ENCODE data around the gene SSPN.

Gene SSPN

GRCh38 chr12:26187014-26187798, 8.2 kb upstream of the SSPN start:
- no peak for DNase-seq

- no peak for DNase-seq
These were observed 7.2 kb upstream of the SSPN start for GRCh38 chr12:26188127-26188526.

GRCh38 chr12:26188641-26189040, 6.7 kb upstream of the SSPN start:
- DNase-seq, result no peak

- DNase-seq, result no peak
These were observed 3.2 kb upstream of the SSPN start for GRCh38 chr12:26192142-26192541.

- DNase-seq, result no peak
These were observed 1.8 kb upstream of the SSPN start for GRCh38 chr12:26193539-26193938.

- DNase-seq, result peak; percentile 1
These were observed 458 bp downstream of the SSPN start for GRCh38 chr12:26195641-26196420.

- no peak for DNase-seq
These were observed 996 bp downstream of the SSPN start for GRCh38 chr12:26196421-26196716.

GRCh38 chr12:26197832-26198231, 2.5 kb downstream of the SSPN start:
- no peak for DNase-seq

GRCh38 chr12:26198742-26199141, 3.4 kb downstream of the SSPN start:
- DNase-seq, result no peak

- no peak for DNase-seq
These were observed 7.9 kb downstream of the SSPN start for GRCh38 chr12:26203167-26203780.

GRCh38 chr12:26204612-26205289, 9.4 kb downstream of the SSPN start:
- DNase-seq, result no peak

- no peak for DNase-seq
These were observed 9.9 kb downstream of the SSPN start for GRCh38 chr12:26205298-26205697.

- no peak for DNase-seq
These were observed 10.6 kb downstream of the SSPN start for GRCh38 chr12:26205941-26206340.

- no peak for DNase-seq
These were observed 16.0 kb downstream of the SSPN start for GRCh38 chr12:26211331-26211730.

- no peak for DNase-seq
These were observed 17.0 kb downstream of the SSPN start for GRCh38 chr12:26212396-26212795.

- no peak for DNase-seq
These were observed 17.6 kb downstream of the SSPN start for GRCh38 chr12:26212988-26213387.

GRCh38 chr12:26214121-26214520, 18.7 kb downstream of the SSPN start:
- no peak for DNase-seq

GRCh38 chr12:26219736-26220135, 24.4 kb downstream of the SSPN start:
- DNase-seq, result no peak

GRCh38 chr12:26224657-26225056, 29.3 kb downstream of the SSPN start:
- DNase-seq, result no peak

- DNase-seq, result no peak
These were observed 30.7 kb downstream of the SSPN start for GRCh38 chr12:26226122-26226521.

GRCh38 chr12:26226629-26227360, 31.4 kb downstream of the SSPN start:
- DNase-seq, result no peak

- no peak for DNase-seq
These were observed 32.0 kb downstream of the SSPN start for GRCh38 chr12:26227361-26227745.

GRCh38 chr12:26229910-26230309, 34.5 kb downstream of the SSPN start:
- no peak for DNase-seq
